ENCODE measurements around the gene BEND3. TPM values are rescaled to one million over a fixed set of nuclear protein-coding genes. Genes with fewer than 3 reads are reported as not detected.

The BEND3 gene

DNA sequence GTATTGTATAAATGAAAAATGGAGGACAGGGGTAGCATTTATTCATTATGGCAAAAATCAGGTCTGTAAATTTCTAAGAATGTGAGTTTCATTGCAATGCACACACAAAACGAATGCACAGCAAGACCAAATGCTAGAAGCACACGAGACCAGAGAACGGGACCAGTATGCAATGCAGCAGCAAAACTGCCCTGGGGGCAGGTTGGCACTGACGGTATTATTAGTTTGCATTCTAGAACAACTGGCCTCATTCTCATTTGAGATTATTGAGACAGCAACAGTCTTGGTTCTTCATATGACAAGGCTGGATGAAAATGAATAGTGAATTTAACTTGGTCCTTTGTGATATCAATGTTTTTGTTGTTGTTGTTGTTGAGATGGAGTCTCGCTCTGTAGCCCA lies 96.3 kb downstream of the BEND3 start:
- 96% methylated on average over 5 of the region's 5 CpGs for WGBS
- Histone ChIP-seq H3K18ac (ENCODE audit: low read depth in 1 of 2, low read length in 2 of 2) (no peak overlapping the region), H3K27ac (ENCODE audit: low read length, poor library complexity, severe bottlenecking) (no peak overlapping the region), H2BK5ac (ENCODE audit: low read depth, low read length, poor library complexity, severe bottlenecking) (no peak overlapping the region), H2BK12ac (ENCODE audit: low read length in 2 of 2) (no peak overlapping the region), H4K91ac (ENCODE audit: low read length) (no peak overlapping the region), H3K4me1 (ENCODE audit: control insufficient read depth, insufficient read depth, low read depth, low read length) (no peaks in the 10 kb centered on the region), H3K27me3 (ENCODE audit: control insufficient read depth in 1 of 2, insufficient read depth in 1 of 2, low read length in 2 of 2) (peaks cover 4 to 6% of the 10 kb centered on the region in 2 experiments), H3K79me1 (replicated peaks; ENCODE audit: low read length, poor library complexity, severe bottlenecking) (no peaks in the 10 kb centered on the region), H2AFZ (ENCODE audit: low read depth, low read length) (no peak overlapping the region), H4K8ac (ENCODE audit: low read length) (no peak overlapping the region), H3K4me2 (ENCODE audit: low read length, poor library complexity, severe bottlenecking) (no peak overlapping the region), H2BK15ac (ENCODE audit: low read depth, poor library complexity, severe bottlenecking) (no peak overlapping the region), H3K4me3 (ENCODE audit: insufficient read depth in 1 of 2, low read depth in 1 of 2, low read length in 2 of 2) (no peak overlapping the region), H3K9me3 (ENCODE audit: control insufficient read depth, low read length) (no peaks in the 10 kb centered on the region), H2BK120ac (ENCODE audit: low read depth, low read length) (no peak overlapping the region), H2AK5ac (ENCODE audit: low read length, severe bottlenecking) (no peak overlapping the region), H3K14ac (ENCODE audit: low read length in 2 of 2) (no peak overlapping the region), H3K9ac (ENCODE audit: low read length) (no peak overlapping the region), H3K36me3 (ENCODE audit: control insufficient read depth in 1 of 2, insufficient read depth in 2 of 2, low read depth in 1 of 2, low read length in 2 of 2) (no peaks in the 10 kb centered on the region), H3K23ac (ENCODE audit: low read length in 2 of 2) (no peak overlapping the region), H3K4ac (ENCODE audit: low read depth in 1 of 2, low read length in 2 of 2) (no peak overlapping the region)
- no peak for DNase-seq

Small RNA genes within 50 kb of the gene (small RNA-seq; reads per million reads assigned to genes)
- not detected for gene RNU6-1299P (ENCODE audit: low read depth)
